Loucy (cell line): ENCODE measurements around the gene RASSF7.

Source experiments
- H2AFZ ChIP-seq: fragments of 200-600 bp; sonication (generic); 2 replicates; pipeline ENCODE4 v1.6.0; 2016; ENCODE audit warnings: antibody characterized with exemption, mild to moderate bottlenecking, low read length, moderate library complexity
- H3F3A ChIP-seq: fragments of 200-600 bp; 2 replicates; pipeline ENCODE4 v1.6.0; 2016; ENCODE audit warnings: antibody characterized with exemption, low read depth, mild to moderate bottlenecking
- H3K27me3 ChIP-seq: fragments of 200-600 bp; sonication (generic); 2 replicates; pipeline ENCODE4 v1.6.1; 2014; ENCODE audit warnings: low read length, mild to moderate bottlenecking; ENCODE audit not compliant: insufficient read depth, poor library complexity, severe bottlenecking
- H3K36me3 ChIP-seq: fragments of 200-600 bp; sonication (generic); 2 replicates; pipeline ENCODE4 v1.6.1; 2016; ENCODE audit warnings: low read length; ENCODE audit not compliant: insufficient read depth
- H3K4me1 ChIP-seq: fragments of 200-600 bp; sonication (generic); 2 replicates; pipeline ENCODE4 v1.5.1; 2014; ENCODE audit warnings: low read length, mild to moderate bottlenecking; ENCODE audit not compliant: insufficient read depth, poor library complexity, severe bottlenecking
- H3K4me2 ChIP-seq: fragments of 200-600 bp; sonication (generic); 2 replicates; pipeline ENCODE4 v1.6.0; 2014; ENCODE audit warnings: antibody characterized with exemption, low read length, low read depth, mild to moderate bottlenecking; ENCODE audit not compliant: poor library complexity, severe bottlenecking
- H3K4me3 ChIP-seq: fragments of 200-600 bp; sonication (generic); 2 replicates; pipeline ENCODE4 v1.5.1; 2014; ENCODE audit warnings: low read length, mild to moderate bottlenecking, mixed read lengths; ENCODE audit not compliant: poor library complexity, severe bottlenecking
- H3K79me2 ChIP-seq: fragments of 200-600 bp; sonication (generic); 2 replicates; pipeline ENCODE4 v1.6.1; 2014; ENCODE audit warnings: low read length; ENCODE audit not compliant: insufficient read depth
- H3K9ac ChIP-seq: fragments of 200-600 bp; sonication (generic); 2 replicates; pipeline ENCODE4 v1.6.0; 2014; ENCODE audit warnings: mild to moderate bottlenecking, low read depth, low read length, moderate library complexity; ENCODE audit not compliant: poor library complexity, severe bottlenecking
- H3K9me2 ChIP-seq: fragments of 200-600 bp; sonication (generic); replicated peaks from 2 replicates; pipeline ENCODE4 v1.6.1; 2016; ENCODE audit warnings: low read depth, low read length, mixed read lengths
- H3K9me3 ChIP-seq: fragments of 200-600 bp; sonication (generic); 2 replicates; pipeline ENCODE4 v1.6.1; 2014; ENCODE audit warnings: mild to moderate bottlenecking, antibody characterized with exemption, low read length, low read depth; ENCODE audit not compliant: insufficient read depth
- H4K20me1 ChIP-seq: fragments of 200-600 bp; sonication (generic); 2 replicates; pipeline ENCODE4 v1.6.0; 2014; ENCODE audit warnings: antibody characterized with exemption, low read length, mild to moderate bottlenecking; ENCODE audit not compliant: insufficient read depth, poor library complexity, severe bottlenecking
- CTCF ChIP-seq: fragments of 200-600 bp; sonication (generic); conservative IDR thresholded peaks from 2 replicates; pipeline ENCODE4 v1.5.1; 2014; ENCODE audit warnings: mild to moderate bottlenecking, antibody characterized with exemption, low read length
- EZH2phosphoT487 ChIP-seq: fragments of 200-600 bp; IDR thresholded peaks from 2 replicates; pipeline ENCODE4 v1.6.1; 2018; ENCODE audit warnings: antibody characterized with exemption, mild to moderate bottlenecking, moderate library complexity, borderline replicate concordance

Gene RASSF7

GRCh38 chr11:526192-526591, 34.6 kb upstream of the RASSF7 start:
- no peak overlapping the region for H3K4me2 ChIP-seq
- H3K4me1 ChIP-seq = no peaks in the 10 kb centered on the region
- H3K4me3 ChIP-seq = no peak overlapping the region
- H3K9me2 ChIP-seq = no peaks in the 10 kb centered on the region
- H3K27me3 ChIP-seq = no peaks in the 10 kb centered on the region
- H3K36me3 ChIP-seq = no peaks in the 10 kb centered on the region
- no peaks in the 10 kb centered on the region for H4K20me1 ChIP-seq
- H3K79me2 ChIP-seq = no peaks in the 10 kb centered on the region
- H2AFZ ChIP-seq = no peak overlapping the region
- no peak overlapping the region for H3K9ac ChIP-seq
- no peak for TF ChIP-seq CTCF
- TF ChIP-seq EZH2phosphoT487 = no peak
- no peaks in the 10 kb centered on the region for H3F3A ChIP-seq
- no peaks in the 10 kb centered on the region for H3K9me3 ChIP-seq

DNA sequence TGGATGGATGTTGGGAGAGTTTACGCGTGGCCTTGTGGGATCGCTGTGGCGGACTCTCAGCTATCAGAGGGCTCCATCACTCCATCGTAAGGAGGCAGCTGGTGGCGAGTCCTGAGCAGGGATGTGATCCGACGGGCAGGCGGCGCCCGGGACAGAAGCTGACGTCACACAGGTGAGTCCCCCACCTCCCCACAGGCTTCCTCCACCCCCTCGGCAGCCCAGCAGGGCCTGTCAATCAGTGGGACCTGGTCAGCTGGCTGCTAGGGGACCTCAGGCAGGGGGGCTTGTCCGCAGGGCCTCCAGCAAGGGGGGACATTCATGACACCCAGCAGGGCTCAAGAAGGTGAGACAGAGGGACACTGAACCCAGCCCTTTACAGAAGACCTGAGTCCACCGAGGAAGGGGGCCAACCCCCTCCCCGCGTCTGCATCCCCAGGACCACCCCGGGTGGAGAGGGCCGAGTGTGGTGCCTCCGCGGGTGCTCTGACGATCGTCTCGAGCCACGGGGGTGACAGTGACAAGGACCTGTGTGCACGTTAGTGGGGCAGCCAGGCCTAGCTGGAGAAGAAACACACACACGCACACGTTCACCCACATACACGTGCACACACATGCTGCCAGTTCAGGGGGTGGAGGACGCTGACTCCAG, 32.5 kb upstream of the RASSF7 start:
- peaks cover 4% of the 10 kb centered on the region; the same call in 1 of the 2 replicates for H3K36me3 ChIP-seq
- H3K79me2 ChIP-seq = peaks cover under 1% of the 10 kb centered on the region; the same call in 1 of the 2 replicates
- peaks cover 3% of the 10 kb centered on the region for H4K20me1 ChIP-seq
- TF ChIP-seq CTCF (no peak), EZH2phosphoT487 (no peak)
- H2AFZ ChIP-seq = no peak overlapping the region
- no peaks in the 10 kb centered on the region for H3K27me3 ChIP-seq
- H3K4me1 ChIP-seq = no peaks in the 10 kb centered on the region
- H3K9me2 ChIP-seq = no peaks in the 10 kb centered on the region
- H3K9me3 ChIP-seq = no peaks in the 10 kb centered on the region
- no peak overlapping the region for H3K9ac ChIP-seq
- H3K4me2 ChIP-seq = no peak overlapping the region
- H3F3A ChIP-seq = no peaks in the 10 kb centered on the region
- no peak overlapping the region for H3K4me3 ChIP-seq

DNA sequence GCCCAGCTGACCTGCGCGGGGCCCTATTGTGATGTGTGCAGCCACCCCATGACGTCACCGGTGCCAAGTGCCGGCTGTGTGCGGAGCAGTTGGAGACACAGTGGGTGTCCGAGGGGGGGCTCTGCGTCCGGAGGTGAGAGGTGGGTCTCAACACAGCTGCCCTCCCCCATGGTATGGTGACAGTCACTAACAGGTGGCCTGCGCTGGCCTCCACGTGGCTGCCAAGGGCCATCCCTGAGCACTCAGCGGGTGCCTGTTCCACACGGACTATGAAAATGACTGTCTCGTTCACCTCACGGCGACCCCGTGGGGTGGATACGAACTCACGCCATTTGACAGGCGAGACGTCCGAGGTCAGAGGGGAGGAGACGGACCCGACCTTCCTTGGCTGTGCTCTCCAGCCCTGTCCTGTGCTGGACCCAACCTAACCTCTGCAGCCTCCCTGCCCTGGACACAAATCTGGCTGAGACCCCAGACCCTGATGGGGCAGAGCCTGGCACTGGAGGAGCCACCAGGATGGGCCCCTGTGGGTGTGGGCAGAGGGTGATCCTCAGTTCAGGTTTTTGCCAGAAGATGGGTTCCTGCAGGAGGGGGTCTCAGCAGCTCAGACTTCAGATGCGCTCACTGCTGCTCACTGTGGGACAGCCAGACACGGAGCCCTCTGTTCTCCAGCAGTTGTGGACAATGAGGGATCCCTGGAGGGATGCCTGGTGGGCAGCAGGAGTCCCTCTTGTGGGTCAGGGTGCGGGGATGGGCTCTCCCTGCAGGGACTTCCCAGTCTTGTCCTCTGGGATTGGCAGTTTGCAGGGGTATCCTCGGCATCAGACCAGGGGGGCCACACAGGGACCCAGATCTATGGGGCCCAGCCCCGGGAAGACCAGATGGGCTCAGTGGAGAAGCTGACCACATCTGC, 31.7 kb upstream of the RASSF7 start:
- TF ChIP-seq EZH2phosphoT487 (no peak), CTCF (no peak)
- H3K79me2 ChIP-seq = peaks cover 8% of the 10 kb centered on the region
- no peaks in the 10 kb centered on the region for H3F3A ChIP-seq
- H4K20me1 ChIP-seq = peaks cover 10% of the 10 kb centered on the region
- H3K4me1 ChIP-seq = peaks cover 6% of the 10 kb centered on the region
- no peaks in the 10 kb centered on the region for H3K27me3 ChIP-seq
- peaks cover 4% of the 10 kb centered on the region; the same call in 1 of the 2 replicates for H3K36me3 ChIP-seq
- H2AFZ ChIP-seq = no peak overlapping the region
- H3K9me3 ChIP-seq = no peaks in the 10 kb centered on the region
- no peak overlapping the region for H3K9ac ChIP-seq
- no peaks in the 10 kb centered on the region for H3K9me2 ChIP-seq
- H3K4me3 ChIP-seq = no peak overlapping the region
- no peak overlapping the region for H3K4me2 ChIP-seq
